Activated B cell treated with CpG ODN at 0.5 μM for 24 hours (primary cell): ENCODE results near the gene RBM4. TPM values are rescaled to one million over a fixed set of nuclear protein-coding genes. Genes with fewer than 3 reads are reported as not detected.

ENCODE experiments used
- ATAC-seq: fragments of 200-7000 bp; cut with Tn5 transposase; one replicate; pipeline ENCODE4 v1.10.0; 2021; ENCODE audit warnings: low read depth, mild to moderate bottlenecking, moderate library complexity
- CTCF ChIA-PET: fragments of 350-600 bp; sonication (Branson Sonifier 250); formaldehyde crosslinking; loops from one replicate; lab custom pipeline; 2021; ENCODE audit warnings: antibody characterized with exemption; lab: Charles Lee
- POLR2A ChIA-PET: fragments of 350-600 bp; sonication (Branson Sonifier 250); formaldehyde crosslinking; loops from one replicate; lab custom pipeline; 2021; ENCODE audit warnings: antibody characterized with exemption; lab: Charles Lee
- DNase-seq: peaks from one replicate; pipeline ENCODE4 v3.0.0; 2022
- H3K27ac Mint-ChIP-seq: one replicate; pipeline ENCODE4 v1.8.0; 2020; ENCODE audit warnings: mixed read lengths
- H3K27me3 Mint-ChIP-seq: one replicate; pipeline ENCODE4 v1.8.0; 2021; ENCODE audit warnings: mixed read lengths
- H3K36me3 Mint-ChIP-seq: one replicate; pipeline ENCODE4 v1.8.0; 2021; ENCODE audit warnings: low read depth, mixed read lengths
- H3K4me1 Mint-ChIP-seq: one replicate; pipeline ENCODE4 v1.8.0; 2021; ENCODE audit warnings: mixed read lengths
- H3K4me3 Mint-ChIP-seq: one replicate; pipeline ENCODE4 v1.8.0; 2020; ENCODE audit warnings: mild to moderate bottlenecking, mixed read lengths
- H3K9me3 Mint-ChIP-seq: one replicate; pipeline ENCODE4 v1.8.0; 2020; ENCODE audit warnings: mixed read lengths
- intact Hi-C: fragments of 100-400 bp; cut with micrococcal nuclease; formaldehyde crosslinking; loops from one replicate; pipeline ENCODE4 v1.15.1; 2024
- total RNA-seq: library from RNA; stranded (reverse); gene quantifications from 2 replicates; pipeline ENCODE4 v1.2.3, GENCODE V29; 2022
- TF ChIP-seq, protein P1 (sequence below): fragments of 200-600 bp; IDR thresholded peaks from one replicate; pipeline ENCODE4 v1.8.0; 2022; ENCODE audit warnings: antibody characterized with exemption, mild to moderate bottlenecking

The RBM4 gene
- total RNA-seq, 1 donor from 2014 or later = 197 TPM

DNA sequence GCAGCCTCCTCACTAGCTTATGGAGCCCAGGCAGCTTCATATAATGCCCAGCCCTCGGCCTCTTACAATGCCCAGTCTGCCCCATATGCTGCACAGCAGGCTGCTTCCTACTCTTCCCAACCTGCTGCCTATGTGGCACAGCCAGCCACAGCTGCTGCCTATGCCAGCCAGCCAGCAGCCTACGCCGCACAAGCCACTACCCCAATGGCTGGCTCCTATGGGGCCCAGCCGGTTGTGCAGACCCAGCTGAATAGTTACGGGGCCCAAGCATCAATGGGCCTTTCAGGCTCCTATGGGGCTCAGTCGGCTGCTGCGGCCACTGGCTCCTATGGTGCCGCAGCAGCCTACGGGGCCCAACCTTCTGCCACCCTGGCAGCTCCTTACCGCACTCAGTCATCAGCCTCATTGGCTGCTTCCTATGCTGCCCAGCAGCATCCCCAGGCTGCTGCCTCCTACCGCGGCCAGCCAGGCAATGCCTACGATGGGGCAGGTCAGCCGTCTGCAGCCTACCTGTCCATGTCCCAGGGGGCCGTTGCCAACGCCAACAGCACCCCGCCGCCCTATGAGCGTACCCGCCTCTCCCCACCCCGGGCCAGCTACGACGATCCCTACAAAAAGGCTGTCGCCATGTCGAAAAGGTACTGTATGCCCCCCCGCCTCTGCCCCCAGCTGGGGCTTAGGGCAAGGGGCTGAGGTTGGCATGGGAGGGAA, 13.3 kb upstream of the RBM4 start:
- peaks cover 86% of the 10 kb centered on the region for H3K36me3 Mint-ChIP-seq
- no peak for ATAC-seq
- H3K27me3 Mint-ChIP-seq = no peaks in the 10 kb centered on the region
- H3K4me3 Mint-ChIP-seq = no peak overlapping the region
- no peak overlapping the region for H3K27ac Mint-ChIP-seq
- peaks cover 56% of the 10 kb centered on the region for H3K4me1 Mint-ChIP-seq
- TF ChIP-seq, protein P1, sequence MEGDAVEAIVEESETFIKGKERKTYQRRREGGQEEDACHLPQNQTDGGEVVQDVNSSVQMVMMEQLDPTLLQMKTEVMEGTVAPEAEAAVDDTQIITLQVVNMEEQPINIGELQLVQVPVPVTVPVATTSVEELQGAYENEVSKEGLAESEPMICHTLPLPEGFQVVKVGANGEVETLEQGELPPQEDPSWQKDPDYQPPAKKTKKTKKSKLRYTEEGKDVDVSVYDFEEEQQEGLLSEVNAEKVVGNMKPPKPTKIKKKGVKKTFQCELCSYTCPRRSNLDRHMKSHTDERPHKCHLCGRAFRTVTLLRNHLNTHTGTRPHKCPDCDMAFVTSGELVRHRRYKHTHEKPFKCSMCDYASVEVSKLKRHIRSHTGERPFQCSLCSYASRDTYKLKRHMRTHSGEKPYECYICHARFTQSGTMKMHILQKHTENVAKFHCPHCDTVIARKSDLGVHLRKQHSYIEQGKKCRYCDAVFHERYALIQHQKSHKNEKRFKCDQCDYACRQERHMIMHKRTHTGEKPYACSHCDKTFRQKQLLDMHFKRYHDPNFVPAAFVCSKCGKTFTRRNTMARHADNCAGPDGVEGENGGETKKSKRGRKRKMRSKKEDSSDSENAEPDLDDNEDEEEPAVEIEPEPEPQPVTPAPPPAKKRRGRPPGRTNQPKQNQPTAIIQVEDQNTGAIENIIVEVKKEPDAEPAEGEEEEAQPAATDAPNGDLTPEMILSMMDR = no peak
- no peak for DNase-seq
- CTCF ChIA-PET = no interaction called here
- no peaks in the 10 kb centered on the region for H3K9me3 Mint-ChIP-seq
- POLR2A ChIA-PET = interaction anchor here (0.5 to 14.8 kb wide), 3 partner anchors 9 to 159 kb away, joined by 3 to 272 read pairs (median 7); partner anchors contain the start of genes RBM14 and RBM4
- intact Hi-C loops = no loop called here

DNA sequence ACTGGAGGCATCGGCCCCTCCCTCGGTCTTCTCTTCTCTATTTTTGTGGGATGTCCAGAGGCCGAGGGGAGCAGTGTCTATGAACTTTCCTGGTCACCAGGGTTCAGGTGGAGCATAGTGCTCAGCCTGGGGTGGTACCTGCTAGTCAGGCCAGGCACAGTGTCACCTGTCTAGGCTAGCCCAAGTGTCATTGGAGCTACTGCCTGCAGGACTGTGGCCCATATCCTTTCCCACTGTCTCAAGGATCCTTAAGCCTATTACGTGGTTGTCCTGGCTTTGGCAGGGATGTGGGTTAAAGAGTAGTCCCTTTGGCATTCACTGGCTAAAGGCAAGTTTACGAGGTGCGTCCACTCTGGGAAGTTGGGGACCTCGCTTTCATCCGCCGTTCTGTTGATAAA, 12.8 kb upstream of the RBM4 start:
- H3K27me3 Mint-ChIP-seq = no peaks in the 10 kb centered on the region
- H3K9me3 Mint-ChIP-seq = no peaks in the 10 kb centered on the region
- H3K27ac Mint-ChIP-seq = no peak overlapping the region
- ATAC-seq (no peak), DNase-seq (no peak)
- peaks cover 50% of the 10 kb centered on the region for H3K4me1 Mint-ChIP-seq
- intact Hi-C loops = no loop called here
- ChIA-PET CTCF (no interaction called here), POLR2A (interaction anchor here (1.9 to 14.8 kb wide), 2 partner anchors 9 to 15 kb away, joined by 7 to 272 read pairs; partner anchors contain the start of genes RBM14 and RBM4)
- H3K36me3 Mint-ChIP-seq = peaks cover 85% of the 10 kb centered on the region
- TF ChIP-seq, protein P1 = no peak
- H3K4me3 Mint-ChIP-seq = no peak overlapping the region

DNA sequence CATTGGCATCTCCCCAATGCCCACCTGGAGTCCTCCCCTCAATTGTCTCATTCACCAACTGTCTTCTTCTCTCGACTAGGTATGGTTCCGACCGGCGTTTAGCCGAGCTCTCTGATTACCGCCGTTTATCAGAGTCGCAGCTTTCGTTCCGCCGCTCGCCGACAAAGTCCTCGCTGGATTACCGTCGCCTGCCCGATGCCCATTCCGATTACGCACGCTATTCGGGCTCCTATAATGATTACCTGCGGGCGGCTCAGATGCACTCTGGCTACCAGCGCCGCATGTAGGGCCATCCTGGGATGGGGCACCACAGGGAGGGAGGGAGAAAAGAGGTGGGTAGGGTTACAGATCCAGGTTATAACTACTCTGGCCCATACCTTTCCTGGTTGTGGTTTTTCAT, 12.1 kb upstream of the RBM4 start:
- H3K9me3 Mint-ChIP-seq = no peaks in the 10 kb centered on the region
- intact Hi-C loops = no loop called here
- ATAC-seq (no peak), DNase-seq (no peak)
- H3K36me3 Mint-ChIP-seq = peaks cover 81% of the 10 kb centered on the region
- H3K4me1 Mint-ChIP-seq = peaks cover 46% of the 10 kb centered on the region
- TF ChIP-seq, protein P1 = no peak
- H3K27me3 Mint-ChIP-seq = no peaks in the 10 kb centered on the region
- POLR2A ChIA-PET = interaction anchor here (14.8 kb wide), 1 partner anchor 14 kb away, joined by 272 read pairs; the partner anchor contains the start of gene RBM4
- H3K4me3 Mint-ChIP-seq = no peak overlapping the region
- H3K27ac Mint-ChIP-seq = no peak overlapping the region
- CTCF ChIA-PET = no interaction called here

DNA sequence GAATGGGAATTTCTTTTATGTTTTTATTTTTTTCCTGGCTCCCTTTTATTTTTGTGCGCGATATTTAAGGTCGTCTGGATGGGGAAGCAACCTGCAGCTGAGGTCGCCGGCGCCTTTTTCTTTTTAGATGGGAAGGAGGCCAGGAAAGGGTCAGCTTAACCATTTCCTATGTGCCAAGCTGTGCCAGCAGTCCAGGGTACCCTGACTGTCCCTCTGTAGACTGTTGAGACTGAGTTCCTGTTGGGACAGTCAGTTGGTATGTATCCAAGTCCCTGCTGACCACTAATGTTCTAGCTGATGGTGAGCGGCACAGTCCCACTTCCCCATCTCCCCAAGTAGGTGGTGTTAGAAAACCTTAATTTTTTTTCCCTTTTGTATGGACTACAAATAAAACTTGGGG, 11.6 kb upstream of the RBM4 start:
- TF ChIP-seq, protein P1 = no peak
- no peak for ATAC-seq
- no peaks in the 10 kb centered on the region for H3K27me3 Mint-ChIP-seq
- no peak for DNase-seq
- H3K27ac Mint-ChIP-seq = no peak overlapping the region
- no peaks in the 10 kb centered on the region for H3K9me3 Mint-ChIP-seq
- ChIA-PET CTCF (no interaction called here), POLR2A (interaction anchor here (4.8 to 14.8 kb wide), 2 partner anchors 9 to 14 kb away, joined by 26 to 272 read pairs; partner anchors contain the start of genes RBM14 and RBM4)
- H3K36me3 Mint-ChIP-seq = peaks cover 79% of the 10 kb centered on the region
- intact Hi-C loops = no loop called here
- H3K4me1 Mint-ChIP-seq = peaks cover 43% of the 10 kb centered on the region
- no peak overlapping the region for H3K4me3 Mint-ChIP-seq

DNA sequence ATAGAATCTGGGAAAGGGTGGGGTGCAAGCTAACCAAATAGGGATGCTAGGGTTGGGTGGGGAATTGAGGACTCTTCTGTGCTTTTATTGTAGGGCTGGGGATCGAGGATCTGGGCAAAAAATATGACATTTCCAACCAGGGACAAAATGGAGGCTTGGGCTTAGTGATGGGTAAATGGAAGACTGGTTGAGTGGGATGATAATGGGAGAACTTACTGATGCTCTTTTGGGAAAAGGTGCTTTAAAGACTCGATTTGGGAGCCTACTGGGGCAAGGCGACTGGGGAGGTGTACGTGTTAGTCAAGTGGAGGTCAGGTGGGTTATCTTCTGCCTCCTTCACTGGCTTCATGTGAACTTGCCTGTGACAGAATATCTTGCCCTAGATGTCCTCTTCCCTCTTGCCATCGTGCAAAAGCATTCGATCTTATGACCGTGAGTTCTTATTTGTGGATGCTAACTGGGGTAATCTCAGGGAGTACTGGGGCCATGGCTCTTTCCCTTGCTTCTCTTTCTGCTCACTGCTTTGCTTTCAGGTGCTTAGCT, 10.4 kb upstream of the RBM4 start:
- Mint-ChIP-seq H3K4me1 (peaks cover 42% of the 10 kb centered on the region), H3K27me3 (no peaks in the 10 kb centered on the region), H3K9me3 (no peaks in the 10 kb centered on the region), H3K36me3 (peaks cover 78% of the 10 kb centered on the region), H3K4me3 (no peak overlapping the region), H3K27ac (peak overlapping the region; percentile 32)
- TF ChIP-seq, protein P1 = no peak
- ChIA-PET POLR2A (interaction anchor here (0.6 to 14.8 kb wide), 3 partner anchors 10 to 17 kb away, joined by 4 to 272 read pairs (median 26); partner anchors contain the start of genes RBM14 and RBM4), CTCF (no interaction called here)
- DNase-seq = no peak
- no peak for ATAC-seq
- intact Hi-C loops = loop anchor here (1.0 kb wide), 1 partner anchor 11 kb away; no protein-coding TSS in a partner anchor
